Stimulated activated CD8-positive, alpha-beta memory T cell treated with anti-CD3 and anti-CD28 coated beads, Interleukin-4, amount 100 ng/mL, for 4 hours (primary cell): ENCODE data around the gene CCDC74A.
"Not testable (repeated sequence)": the region's sequence is repeated elsewhere in the genome, so short reads cannot be mapped to it uniquely, and the experiment has no call there.

Experiments
- DNase-seq, 2 donors: peaks; one replicate each; pipeline ENCODE4 v3.0.0-alpha.2; 2020; ENCODE audit warnings: low read depth in 2 of 2, low spot score in 1 of 2

CCDC74A gene

DNA sequence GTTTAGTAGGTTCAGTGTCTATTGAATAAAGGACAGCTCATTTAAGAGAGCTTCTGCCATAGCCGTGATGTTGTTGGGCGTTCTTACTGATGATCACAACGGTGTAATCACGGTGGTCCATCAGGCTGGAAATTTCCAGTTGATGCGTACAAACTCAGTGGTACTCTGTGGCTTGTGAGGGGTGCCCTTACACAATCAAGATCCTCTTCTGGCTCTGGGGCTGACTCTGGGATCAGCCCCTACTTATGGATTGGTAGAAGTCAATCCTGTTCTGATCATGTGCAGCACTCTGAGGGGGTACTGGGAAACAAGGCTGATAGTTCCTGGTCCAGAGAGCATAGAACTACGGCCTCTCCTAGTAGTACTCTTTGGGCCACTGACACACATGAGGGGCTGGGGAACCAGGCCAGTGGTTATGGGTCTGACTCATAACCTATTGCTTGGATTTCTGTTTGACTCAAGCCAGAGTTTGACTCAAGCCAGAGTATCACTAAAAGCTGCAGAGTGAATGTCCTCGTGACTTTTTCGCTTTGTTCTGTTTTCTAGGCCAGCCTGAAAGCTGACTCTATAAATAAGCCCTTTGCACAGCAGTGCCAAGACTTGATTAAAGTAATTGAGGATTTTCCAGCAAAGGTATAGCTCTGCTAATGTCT lies 29.2 kb upstream of the CCDC74A start:
- not testable (repeated sequence) for DNase-seq

GRCh38 chr2:131503587-131503986 lies 24.1 kb upstream of the CCDC74A start:
- DNase-seq, result not testable (repeated sequence)

DNA sequence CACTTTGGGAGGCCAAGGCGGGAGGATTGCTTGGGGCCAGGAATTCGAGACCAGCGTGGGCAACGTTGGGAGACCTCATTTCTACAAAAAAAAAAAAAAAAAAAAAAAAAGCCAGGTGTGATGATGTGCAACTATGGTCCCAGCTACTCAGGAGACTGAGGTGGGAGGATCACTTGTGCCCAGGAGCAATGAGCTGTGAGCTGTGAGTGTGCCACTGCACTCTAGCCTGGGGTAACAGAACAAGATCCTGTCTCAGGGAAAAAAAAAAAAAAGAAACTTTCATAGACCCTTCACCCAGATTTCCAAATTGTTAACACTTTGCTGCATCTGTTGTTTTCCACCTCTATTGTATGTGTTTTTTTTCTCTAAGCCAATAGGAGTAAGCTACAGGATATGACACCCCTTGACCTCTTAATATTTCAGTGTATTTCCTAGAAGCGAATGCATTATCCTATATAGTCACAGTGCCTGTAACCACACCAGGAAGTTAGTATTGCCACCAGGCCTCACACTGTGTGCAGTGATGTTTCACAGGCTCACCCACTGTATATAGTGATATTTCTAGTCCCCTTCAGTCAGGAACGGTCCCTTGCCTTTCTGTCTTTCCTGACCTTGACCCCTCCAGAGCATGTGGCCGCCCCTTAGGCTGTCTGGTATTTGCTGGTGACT lies 23.5 kb upstream of the CCDC74A start:
- DNase-seq, result not testable (repeated sequence)

- no peak for DNase-seq
Measured at GRCh38 chr2:131509615-131510014, 18.1 kb upstream of the CCDC74A start.

DNA sequence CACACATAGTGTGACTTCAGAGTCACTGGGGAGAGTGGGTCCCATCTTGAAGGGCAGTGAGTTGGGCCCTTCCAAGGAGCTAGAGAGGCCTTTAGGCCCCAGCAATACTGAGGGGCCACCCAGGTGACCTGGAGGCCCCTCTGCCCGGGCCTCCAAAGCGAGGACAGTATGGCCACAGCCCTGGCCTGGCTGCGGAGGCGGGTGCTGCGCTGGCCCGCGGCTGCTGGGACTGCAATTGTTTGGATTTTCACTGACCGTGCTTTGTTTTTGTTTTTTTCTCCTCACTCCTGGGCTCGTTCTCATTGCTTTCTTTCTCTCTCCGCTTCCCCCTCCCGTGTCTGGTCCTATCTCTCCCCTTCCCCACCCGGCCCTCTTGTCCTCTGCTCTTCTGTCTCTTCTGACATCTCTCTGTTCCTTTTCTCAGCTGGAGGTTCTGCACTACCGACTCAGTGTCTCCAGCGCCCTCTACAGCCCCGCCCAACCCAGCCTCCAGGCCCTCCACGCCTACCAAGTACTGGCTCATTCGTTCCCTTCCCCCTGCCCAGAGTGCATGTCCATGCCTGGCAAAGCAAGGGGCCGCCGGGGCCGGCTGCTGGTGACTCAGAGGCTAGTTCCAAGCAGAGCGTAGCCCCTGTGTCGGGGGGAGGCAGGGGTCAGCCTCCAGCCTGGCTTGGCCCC lies 16.3 kb upstream of the CCDC74A start:
- not testable (repeated sequence) for DNase-seq

- DNase-seq, result not testable (repeated sequence)
Measured at GRCh38 chr2:131511969-131512870, 15.5 kb upstream of the CCDC74A start.

GRCh38 chr2:131514408-131515166 lies 13.1 kb upstream of the CCDC74A start:
- DNase-seq, result not testable (repeated sequence)

- not testable (repeated sequence) for DNase-seq
Measured at GRCh38 chr2:131515235-131515634, 12.5 kb upstream of the CCDC74A start.

DNA sequence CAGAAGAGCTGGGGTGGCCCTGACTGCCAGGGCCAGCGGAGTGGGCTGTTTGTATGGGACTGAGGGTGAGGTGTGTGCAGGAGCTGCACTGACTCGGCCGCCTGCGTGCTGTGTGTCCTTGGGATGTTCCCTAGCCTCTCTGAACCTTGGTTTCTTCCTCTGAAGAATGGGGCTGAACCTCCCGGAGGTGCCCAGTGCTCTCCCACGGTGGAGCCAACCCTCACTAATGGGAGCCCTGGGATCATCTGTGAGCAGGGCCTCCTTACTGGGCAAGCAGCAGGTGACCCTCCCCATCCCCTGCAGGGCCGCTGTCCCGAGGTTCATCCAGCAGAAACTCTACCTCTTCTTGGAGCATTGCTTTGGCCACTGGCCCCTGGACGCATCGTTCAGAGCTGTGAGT lies 11.7 kb upstream of the CCDC74A start:
- no peak for DNase-seq

DNA sequence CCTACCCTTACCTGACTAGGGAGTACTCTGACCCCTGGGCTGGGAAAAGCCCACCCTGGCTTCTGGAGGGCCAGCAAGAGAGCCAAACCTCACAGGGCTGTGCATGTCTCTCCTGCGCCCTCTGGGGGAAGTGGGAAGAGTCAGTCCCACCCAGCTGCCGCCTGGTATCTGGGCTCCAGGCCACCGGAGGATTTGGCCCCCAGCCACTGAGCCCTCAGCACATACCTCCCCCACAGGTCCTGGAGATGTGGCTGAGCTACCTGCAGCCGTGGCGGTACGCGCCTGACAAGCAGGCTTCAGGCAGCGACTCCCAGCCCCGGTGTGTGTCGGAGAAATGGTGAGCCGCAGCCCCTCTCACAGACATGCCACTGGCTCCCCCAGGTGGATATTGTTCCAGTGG lies 11.1 kb upstream of the CCDC74A start:
- not testable (repeated sequence) for DNase-seq

GRCh38 chr2:131517106-131517831 lies 10.4 kb upstream of the CCDC74A start:
- no peak for DNase-seq

DNA sequence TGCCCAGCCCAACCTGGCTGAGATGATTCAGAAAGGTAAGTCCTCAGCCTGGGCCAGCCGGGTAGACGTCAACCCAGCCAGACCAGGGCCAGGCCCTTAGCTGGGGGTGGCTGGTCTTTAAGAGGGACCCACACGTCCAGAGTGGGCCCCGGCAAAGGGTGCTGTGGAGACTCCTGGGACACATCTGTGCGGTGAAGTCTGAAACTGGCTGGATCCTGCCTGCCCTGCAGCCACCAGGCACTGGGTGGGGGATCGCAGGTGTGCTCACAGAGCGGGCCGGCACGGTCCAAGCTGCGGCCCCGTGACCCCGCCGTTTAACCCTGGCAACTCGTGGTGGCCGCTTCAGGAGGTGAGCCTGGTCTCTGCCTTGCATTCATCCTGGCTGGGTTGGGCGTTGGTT lies 9.8 kb upstream of the CCDC74A start:
- not testable (repeated sequence) for DNase-seq

DNA sequence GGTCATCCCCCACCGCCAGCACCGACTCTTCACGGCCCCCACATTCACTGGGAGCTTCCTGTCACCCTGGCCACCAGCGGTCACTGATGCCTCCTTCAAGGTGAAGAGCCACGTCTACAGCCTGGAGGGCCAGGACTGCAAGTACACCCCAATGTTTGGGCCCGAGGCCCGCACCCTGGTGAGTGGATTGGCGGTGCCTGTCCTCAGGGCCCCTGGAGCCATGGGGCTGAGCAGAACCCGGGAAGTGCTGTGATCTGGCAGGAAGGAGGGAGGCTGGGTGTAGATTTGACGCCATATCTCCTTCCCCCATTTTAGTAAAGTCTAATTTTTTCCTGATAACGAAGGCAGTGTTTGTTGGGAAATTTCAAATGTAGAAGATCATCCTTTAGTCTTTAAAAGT lies 9.2 kb upstream of the CCDC74A start:
- DNase-seq, result not testable (repeated sequence)

GRCh38 chr2:131519466-131519865 lies 8.2 kb upstream of the CCDC74A start:
- no peak for DNase-seq

DNA sequence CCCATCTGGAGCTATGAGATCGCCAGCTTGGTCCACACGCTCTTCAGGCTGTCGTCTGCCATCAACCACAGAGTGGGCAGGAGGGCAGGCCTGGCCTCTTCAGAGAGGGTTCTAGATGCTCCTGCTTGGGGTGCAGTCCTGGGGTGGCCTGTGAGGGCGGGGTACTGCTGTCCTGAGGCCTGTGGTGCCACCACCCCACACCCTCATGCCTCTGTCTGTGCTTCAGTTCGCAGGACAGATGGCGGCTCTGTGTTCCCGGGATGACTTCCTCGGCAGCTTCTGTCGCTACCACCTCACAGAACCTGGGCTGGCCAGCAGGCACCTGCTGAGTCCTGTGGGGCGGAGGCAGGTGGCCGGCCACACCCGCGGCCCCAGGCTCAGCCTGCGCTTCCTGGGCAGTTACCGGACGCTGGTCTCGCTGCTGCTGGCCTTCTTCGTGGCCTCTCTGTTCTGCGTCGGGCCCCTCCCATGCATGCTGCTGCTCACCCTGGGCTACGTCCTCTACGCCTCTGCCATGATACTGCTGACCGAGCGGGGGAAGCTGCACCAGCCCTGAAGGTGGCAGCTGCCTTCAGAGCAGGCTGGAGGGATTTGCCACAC lies 7.7 kb upstream of the CCDC74A start:
- DNase-seq, result not testable (repeated sequence)

DNA sequence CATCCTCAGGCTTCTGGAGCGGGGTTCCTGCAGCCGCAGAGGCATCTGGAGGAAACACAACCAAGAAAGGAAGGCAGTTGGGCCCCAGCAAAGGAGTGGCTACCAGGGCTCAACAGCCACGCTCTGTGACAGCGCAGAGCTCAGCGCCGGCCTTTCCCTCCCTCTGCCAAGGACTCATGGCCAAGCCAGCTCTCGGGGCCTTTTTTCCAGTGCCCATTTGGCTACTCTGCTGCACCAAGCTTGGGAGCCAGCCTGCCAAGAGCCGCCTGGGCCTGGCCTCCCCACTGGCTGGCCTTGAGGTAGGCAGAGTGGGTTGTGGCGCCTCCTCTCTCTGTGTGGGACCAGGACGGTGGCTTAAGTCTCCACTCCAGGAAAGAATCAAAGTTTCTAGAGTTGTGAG lies 7.2 kb upstream of the CCDC74A start:
- DNase-seq, result no peak

- DNase-seq, result not testable (repeated sequence)
Measured at GRCh38 chr2:131521524-131521923, 6.2 kb upstream of the CCDC74A start.

GRCh38 chr2:131521961-131522781 lies 5.5 kb upstream of the CCDC74A start:
- no peak for DNase-seq

DNA sequence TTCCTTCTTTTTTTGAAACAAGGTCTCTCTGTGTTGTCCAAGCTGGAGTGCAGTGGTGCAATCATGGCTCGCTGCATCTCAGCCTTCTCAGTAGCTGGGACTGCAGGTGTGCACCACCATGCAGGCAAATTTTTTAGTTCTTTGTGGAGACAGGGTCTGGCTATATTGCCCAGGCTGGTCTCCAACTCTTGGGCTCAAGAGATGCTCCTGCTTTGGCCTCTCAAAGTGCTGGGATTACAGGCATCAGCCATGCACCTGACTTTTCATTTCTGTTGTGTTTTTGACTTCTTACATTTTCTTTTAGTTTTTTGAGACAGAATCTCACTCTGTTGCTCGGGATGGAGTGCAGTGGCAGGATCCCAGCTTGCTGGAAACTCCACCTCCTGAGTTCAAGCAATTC lies 2.4 kb upstream of the CCDC74A start:
- not testable (repeated sequence) for DNase-seq
